ENCODE data around the gene TMEM217. TPM values are rescaled to one million over a fixed set of nuclear protein-coding genes. Genes with fewer than 3 reads are reported as not detected.

TMEM217 gene
- polyA plus RNA-seq, 1 of the 3 experiments (the other 2 are of a cell fraction): 1.5 TPM

DNA sequence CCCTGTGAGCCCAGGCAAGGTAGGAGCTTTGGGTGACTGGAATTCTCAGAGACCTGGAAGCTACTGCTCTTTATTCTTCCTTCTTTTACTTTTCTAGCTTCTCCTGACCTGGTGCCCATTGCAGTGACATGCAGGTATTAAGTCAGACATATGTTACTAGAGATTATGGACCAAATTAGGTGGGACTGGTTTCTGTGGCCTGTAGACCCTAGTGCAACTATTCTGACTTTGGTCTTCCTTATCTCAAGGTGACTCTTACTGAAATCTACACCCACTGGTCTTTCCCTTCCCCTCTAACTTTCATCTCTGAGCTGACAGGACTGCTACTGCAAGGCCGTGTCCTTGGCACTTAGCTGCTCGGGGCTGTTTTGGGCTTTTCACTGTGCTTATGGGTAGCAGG, 24.4 kb upstream of the TMEM217 start:
- Histone ChIP-seq H3F3A (replicated peaks; ENCODE audit: insufficient read depth) (no peaks in the 10 kb centered on the region), H3K4me3 (ENCODE audit: low read depth in 2 of 2, low read length in 1 of 2) (no peak overlapping the region), H3K79me2 (ENCODE audit: insufficient read depth) (peaks cover 6% of the 10 kb centered on the region; the same call in 1 of the 2 replicates), H3K9ac (no peak overlapping the region), H3K27ac (ENCODE audit: low read depth in 2 of 2, low read length in 1 of 2) (no peak overlapping the region), H2AFZ (ENCODE audit: low read depth) (no peak overlapping the region), H3K9me3 (no peaks in the 10 kb centered on the region), H3K4me1 (ENCODE audit: control insufficient read depth in 1 of 2, insufficient read depth in 2 of 2, low read depth in 1 of 2, low read length in 1 of 2) (no peaks in the 10 kb centered on the region; a peak in 1 of 4 replicates), H3K27me3 (ENCODE audit: insufficient read depth) (no peaks in the 10 kb centered on the region), H4K20me1 (ENCODE audit: insufficient read depth) (no peaks in the 10 kb centered on the region), H3K9me2 (no peaks in the 10 kb centered on the region), H3K36me3 (replicated peaks in 1 of 2; ENCODE audit: control insufficient read depth in 1 of 2, insufficient read depth in 2 of 2, low read length in 1 of 2) (peaks cover 15 to 46% of the 10 kb centered on the region in 2 experiments), H3K4me2 (no peak overlapping the region)
- TF ChIP-seq IRF3 (IDR thresholded peaks at IDR 0.05; ENCODE audit: low read depth, low read length) (no peak), EZH2phosphoT487 (IDR thresholded peaks at IDR 0.05; ENCODE audit: borderline replicate concordance, low read depth) (no peak), MEF2A (IDR thresholded peaks at IDR 0.05; ENCODE audit: borderline replicate concordance, low read depth) (no peak), FOXM1 (IDR thresholded peaks at IDR 0.05; ENCODE audit: low read depth) (no peak), JUND (IDR thresholded peaks at IDR 0.05) (no peak)
- ChIA-PET CTCF (no interaction called here), POLR2A (no interaction called here)
- 80% methylated on average over 1 of the region's 2 CpGs for WGBS (ENCODE audit: low lambda C conversion rate)
- no peak for DNase-seq

GRCh38 chr6:37280162-37280887, 22.4 kb upstream of the TMEM217 start:
- Histone ChIP-seq H3K4me2 (no peak overlapping the region), H3K27me3 (ENCODE audit: insufficient read depth) (no peaks in the 10 kb centered on the region), H2AFZ (ENCODE audit: low read depth) (no peak overlapping the region), H3F3A (replicated peaks; ENCODE audit: insufficient read depth) (no peaks in the 10 kb centered on the region), H3K79me2 (ENCODE audit: insufficient read depth) (peaks cover 16% of the 10 kb centered on the region; the same call in 1 of the 2 replicates), H3K9me3 (no peaks in the 10 kb centered on the region), H3K36me3 (replicated peaks in 1 of 2; ENCODE audit: control insufficient read depth in 1 of 2, insufficient read depth in 2 of 2, low read length in 1 of 2) (peaks cover 5 to 41% of the 10 kb centered on the region in 2 experiments), H3K4me1 (ENCODE audit: control insufficient read depth in 1 of 2, insufficient read depth in 2 of 2, low read depth in 1 of 2, low read length in 1 of 2) (no peaks in the 10 kb centered on the region; a peak in 1 of 4 replicates), H4K20me1 (ENCODE audit: insufficient read depth) (no peaks in the 10 kb centered on the region), H3K4me3 (ENCODE audit: low read depth in 2 of 2, low read length in 1 of 2) (no peak overlapping the region), H3K9ac (no peak overlapping the region), H3K27ac (ENCODE audit: low read depth in 2 of 2, low read length in 1 of 2) (no peak overlapping the region), H3K9me2 (no peaks in the 10 kb centered on the region)
- CTCF ChIA-PET: interaction anchor here (0.7 to 0.9 kb wide), 2 partner anchors 18 to 514 kb away, joined by 3 read pairs; no protein-coding TSS in a partner anchor
- no peak for DNase-seq
- POLR2A ChIA-PET: no interaction called here
- WGBS (ENCODE audit: low lambda C conversion rate): 93% methylated on average over 8 of the region's 8 CpGs
- TF ChIP-seq SIN3A (IDR thresholded peaks at IDR 0.05; ENCODE audit: borderline replicate concordance, low read depth, low read length) (no peak), EZH2phosphoT487 (IDR thresholded peaks at IDR 0.05; ENCODE audit: borderline replicate concordance, low read depth) (no peak), TAF1 (IDR thresholded peaks at IDR 0.05; ENCODE audit: borderline replicate concordance, low read depth, low read length) (no peak), GABPA (IDR thresholded peaks at IDR 0.05; ENCODE audit: low read depth) (no peak), USF1 (IDR thresholded peaks at IDR 0.05; ENCODE audit: borderline replicate concordance, low read depth) (no peak), IRF3 (IDR thresholded peaks at IDR 0.05; ENCODE audit: low read depth, low read length) (no peak), RAD21 (IDR thresholded peaks at IDR 0.05; ENCODE audit: low read length) (no peak), FOXJ3 (CRISPR knock-in tag; IDR thresholded peaks at IDR 0.05) (no peak), ELF1 (IDR thresholded peaks at IDR 0.05) (no peak), RXRA (IDR thresholded peaks at IDR 0.05; ENCODE audit: borderline replicate concordance, low read depth) (no peak), YY1 (IDR thresholded peaks at IDR 0.05; ENCODE audit: low read depth) (no peak), USF2 (IDR thresholded peaks at IDR 0.05; ENCODE audit: borderline replicate concordance, low read depth, low read length) (no peak), SMC3 (IDR thresholded peaks at IDR 0.05; ENCODE audit: low read depth, low read length) (no peak)
- TF ChIP-seq, protein P1, sequence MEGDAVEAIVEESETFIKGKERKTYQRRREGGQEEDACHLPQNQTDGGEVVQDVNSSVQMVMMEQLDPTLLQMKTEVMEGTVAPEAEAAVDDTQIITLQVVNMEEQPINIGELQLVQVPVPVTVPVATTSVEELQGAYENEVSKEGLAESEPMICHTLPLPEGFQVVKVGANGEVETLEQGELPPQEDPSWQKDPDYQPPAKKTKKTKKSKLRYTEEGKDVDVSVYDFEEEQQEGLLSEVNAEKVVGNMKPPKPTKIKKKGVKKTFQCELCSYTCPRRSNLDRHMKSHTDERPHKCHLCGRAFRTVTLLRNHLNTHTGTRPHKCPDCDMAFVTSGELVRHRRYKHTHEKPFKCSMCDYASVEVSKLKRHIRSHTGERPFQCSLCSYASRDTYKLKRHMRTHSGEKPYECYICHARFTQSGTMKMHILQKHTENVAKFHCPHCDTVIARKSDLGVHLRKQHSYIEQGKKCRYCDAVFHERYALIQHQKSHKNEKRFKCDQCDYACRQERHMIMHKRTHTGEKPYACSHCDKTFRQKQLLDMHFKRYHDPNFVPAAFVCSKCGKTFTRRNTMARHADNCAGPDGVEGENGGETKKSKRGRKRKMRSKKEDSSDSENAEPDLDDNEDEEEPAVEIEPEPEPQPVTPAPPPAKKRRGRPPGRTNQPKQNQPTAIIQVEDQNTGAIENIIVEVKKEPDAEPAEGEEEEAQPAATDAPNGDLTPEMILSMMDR (IDR thresholded peaks at IDR 0.05): no peak
- TF ChIP-seq, protein P2, sequence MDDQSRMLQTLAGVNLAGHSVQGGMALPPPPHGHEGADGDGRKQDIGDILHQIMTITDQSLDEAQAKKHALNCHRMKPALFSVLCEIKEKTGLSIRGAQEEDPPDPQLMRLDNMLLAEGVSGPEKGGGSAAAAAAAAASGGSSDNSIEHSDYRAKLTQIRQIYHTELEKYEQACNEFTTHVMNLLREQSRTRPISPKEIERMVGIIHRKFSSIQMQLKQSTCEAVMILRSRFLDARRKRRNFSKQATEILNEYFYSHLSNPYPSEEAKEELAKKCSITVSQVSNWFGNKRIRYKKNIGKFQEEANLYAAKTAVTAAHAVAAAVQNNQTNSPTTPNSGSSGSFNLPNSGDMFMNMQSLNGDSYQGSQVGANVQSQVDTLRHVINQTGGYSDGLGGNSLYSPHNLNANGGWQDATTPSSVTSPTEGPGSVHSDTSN (IDR thresholded peaks at IDR 0.05): no peak

All from SK-N-SH (cell line).